ENCODE results near the gene TMEM240. TPM values are rescaled to one million over a fixed set of nuclear protein-coding genes. Genes with fewer than 3 reads are reported as not detected.
"Not testable (repeated sequence)": the region's sequence is repeated elsewhere in the genome, so short reads cannot be mapped to it uniquely, and the experiment has no call there.

The TMEM240 gene
- polyA plus RNA-seq, 1 donor from 2014 or later: not detected

DNA sequence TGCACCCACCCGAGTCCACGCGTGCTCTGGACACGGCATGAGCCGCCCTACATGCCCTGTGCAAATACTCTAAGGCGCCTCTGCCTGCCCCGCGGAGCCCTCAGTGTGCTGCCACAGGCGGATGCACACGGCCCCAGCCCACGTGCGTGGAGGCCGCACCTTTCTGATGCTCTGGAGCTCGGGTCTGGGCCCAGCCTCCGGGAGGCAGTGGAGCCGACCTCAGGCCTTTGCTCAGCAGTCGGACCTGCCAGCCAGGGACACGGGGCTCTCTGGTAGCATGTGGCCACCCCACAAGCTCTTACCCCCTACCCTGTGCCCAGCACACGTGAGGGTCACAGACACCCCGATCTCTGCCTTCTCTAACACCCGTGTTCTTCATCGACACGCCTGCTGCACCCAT lies 2.1 kb downstream of the TMEM240 start:
- H3K4me1 Mint-ChIP-seq: peaks cover 0 to 3% (median 2%) of the 10 kb centered on the region in 3 donors
- no peaks in the 10 kb centered on the region for H3K9me3 Mint-ChIP-seq
- H3K27ac Mint-ChIP-seq: no peak overlapping the region
- H3K36me3 Mint-ChIP-seq: no peaks in the 10 kb centered on the region
- H3K27me3 Mint-ChIP-seq: peaks cover 2% of the 10 kb centered on the region
- peak overlapping the region in 3 of 4 donors; percentile 31 to 85 (median 49) for H3K4me3 Mint-ChIP-seq

DNA sequence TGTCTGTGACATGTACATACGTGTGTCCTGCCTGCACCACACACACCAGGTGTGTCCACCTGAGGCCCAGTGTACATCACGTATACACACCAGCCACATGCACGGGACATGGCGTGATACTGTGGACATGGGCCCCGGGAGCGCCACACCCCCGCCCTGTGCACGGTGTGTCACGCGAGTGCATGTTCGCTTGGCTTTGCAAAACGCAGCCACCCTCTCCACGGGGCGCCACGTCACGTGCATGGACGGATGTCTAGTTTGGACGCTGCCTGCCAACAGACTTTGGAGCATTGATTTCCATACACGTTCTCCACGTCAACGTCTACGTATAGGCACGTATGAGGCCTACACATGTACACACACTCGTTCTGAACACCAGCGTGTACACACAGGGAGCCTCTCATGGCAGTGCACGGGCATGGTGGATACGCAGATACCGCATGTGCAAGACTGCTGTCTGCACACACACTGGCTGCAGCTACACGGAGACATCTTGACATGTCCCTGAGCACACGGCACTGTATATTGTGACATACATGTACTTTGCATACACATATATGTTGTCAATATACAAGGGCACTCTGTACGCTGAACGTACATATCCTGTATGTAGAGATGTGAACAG lies 2.7 kb downstream of the TMEM240 start:
- H3K27me3 Mint-ChIP-seq: peaks cover 2% of the 10 kb centered on the region
- peaks cover 0 to 3% (median 2%) of the 10 kb centered on the region in 3 donors for H3K4me1 Mint-ChIP-seq
- H3K4me3 Mint-ChIP-seq: peak overlapping the region in 1 of 4 donors; percentile 63
- H3K36me3 Mint-ChIP-seq: no peaks in the 10 kb centered on the region
- H3K9me3 Mint-ChIP-seq: no peaks in the 10 kb centered on the region
- H3K27ac Mint-ChIP-seq: no peak overlapping the region

DNA sequence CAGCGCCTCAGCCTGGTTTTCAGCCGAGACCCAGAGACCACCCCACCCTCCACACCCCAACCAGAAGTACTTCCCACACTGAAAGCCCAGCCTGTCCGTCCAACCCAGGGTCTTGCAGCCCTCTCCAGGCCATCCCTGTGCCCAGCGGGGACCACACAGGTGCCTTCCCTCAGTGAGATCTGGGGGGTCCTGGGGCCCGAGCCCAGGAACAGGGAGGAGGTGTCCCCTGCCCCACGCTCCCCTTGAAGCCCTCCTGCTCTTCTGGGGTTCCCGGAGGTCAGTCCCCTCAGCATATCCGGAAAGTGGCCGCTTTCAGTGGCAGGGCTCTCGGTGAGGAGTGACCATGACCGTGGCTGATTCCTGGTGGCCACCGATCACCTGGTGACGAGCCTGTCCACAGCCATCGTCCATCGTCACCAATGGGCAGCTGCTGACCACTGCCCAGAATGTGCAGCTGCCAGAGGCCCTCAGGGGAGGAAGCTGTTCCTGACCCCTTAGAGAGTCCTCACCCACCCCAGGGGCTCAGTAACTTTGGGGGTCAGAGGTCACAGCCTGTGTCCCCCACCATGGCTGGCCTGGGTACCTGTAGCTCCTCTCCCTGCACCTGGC lies 3.4 kb downstream of the TMEM240 start:
- H3K9me3 Mint-ChIP-seq: peaks cover 0 to 2% (median 0%) of the 10 kb centered on the region in 3 donors
- peaks cover 0 to 3% (median 2%) of the 10 kb centered on the region in 3 donors for H3K4me1 Mint-ChIP-seq
- peaks cover 2% of the 10 kb centered on the region for H3K36me3 Mint-ChIP-seq
- no peak overlapping the region for H3K4me3 Mint-ChIP-seq
- H3K27me3 Mint-ChIP-seq: peaks cover 2% of the 10 kb centered on the region
- H3K27ac Mint-ChIP-seq: no peak overlapping the region

DNA sequence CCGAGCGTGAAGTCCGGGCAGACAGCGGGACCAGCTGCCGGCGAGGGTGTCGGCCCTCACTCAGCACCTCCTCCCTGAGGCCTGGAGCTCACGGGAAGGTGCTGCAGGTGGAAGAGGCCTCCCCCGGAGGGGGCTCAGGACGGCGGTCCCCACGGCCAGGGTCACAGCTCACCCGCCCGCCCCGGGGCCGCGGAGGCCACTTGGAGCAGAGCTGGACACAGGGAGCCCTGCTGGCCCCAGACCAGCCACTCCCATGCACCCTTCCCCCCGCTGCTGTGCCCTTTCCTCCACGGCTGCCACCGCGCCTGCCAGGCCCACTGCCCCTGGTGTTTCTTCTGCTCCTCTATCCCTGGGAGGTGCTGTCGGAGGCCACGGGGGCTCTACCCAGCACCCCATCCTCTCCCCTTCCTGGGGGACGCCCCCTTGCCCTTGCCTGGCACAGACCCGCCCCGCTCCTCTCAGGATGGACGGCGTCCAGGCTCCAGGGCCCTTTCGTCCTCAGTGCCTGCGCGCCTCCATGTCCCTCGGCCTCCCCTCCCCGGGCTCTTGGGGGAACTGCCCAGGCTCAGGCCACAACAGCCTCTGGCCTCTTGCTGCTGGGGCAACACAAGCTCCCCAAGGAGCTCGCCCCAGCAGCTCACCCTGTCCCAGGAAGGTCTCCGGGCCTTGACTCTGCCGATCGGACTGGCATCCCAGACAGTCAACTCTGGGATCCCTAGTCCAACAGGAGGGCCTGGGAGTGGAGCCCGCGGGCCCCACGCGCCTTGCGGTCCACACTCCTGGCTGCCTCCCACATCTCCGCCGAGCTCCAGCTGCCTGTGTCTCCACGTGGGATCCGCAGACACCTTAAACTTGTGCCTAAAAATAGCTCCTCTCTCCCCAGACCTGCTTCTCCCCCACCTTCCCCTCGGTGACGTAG lies 4.1 kb downstream of the TMEM240 start:
- H3K4me3 Mint-ChIP-seq: no peak overlapping the region
- peaks cover 0 to 3% (median 0%) of the 10 kb centered on the region in 3 donors for H3K9me3 Mint-ChIP-seq
- H3K27me3 Mint-ChIP-seq: peaks cover 2% of the 10 kb centered on the region
- H3K4me1 Mint-ChIP-seq: peaks cover 0 to 2% (median 0%) of the 10 kb centered on the region in 3 donors
- H3K27ac Mint-ChIP-seq: no peak overlapping the region
- H3K36me3 Mint-ChIP-seq: peaks cover 4% of the 10 kb centered on the region

DNA sequence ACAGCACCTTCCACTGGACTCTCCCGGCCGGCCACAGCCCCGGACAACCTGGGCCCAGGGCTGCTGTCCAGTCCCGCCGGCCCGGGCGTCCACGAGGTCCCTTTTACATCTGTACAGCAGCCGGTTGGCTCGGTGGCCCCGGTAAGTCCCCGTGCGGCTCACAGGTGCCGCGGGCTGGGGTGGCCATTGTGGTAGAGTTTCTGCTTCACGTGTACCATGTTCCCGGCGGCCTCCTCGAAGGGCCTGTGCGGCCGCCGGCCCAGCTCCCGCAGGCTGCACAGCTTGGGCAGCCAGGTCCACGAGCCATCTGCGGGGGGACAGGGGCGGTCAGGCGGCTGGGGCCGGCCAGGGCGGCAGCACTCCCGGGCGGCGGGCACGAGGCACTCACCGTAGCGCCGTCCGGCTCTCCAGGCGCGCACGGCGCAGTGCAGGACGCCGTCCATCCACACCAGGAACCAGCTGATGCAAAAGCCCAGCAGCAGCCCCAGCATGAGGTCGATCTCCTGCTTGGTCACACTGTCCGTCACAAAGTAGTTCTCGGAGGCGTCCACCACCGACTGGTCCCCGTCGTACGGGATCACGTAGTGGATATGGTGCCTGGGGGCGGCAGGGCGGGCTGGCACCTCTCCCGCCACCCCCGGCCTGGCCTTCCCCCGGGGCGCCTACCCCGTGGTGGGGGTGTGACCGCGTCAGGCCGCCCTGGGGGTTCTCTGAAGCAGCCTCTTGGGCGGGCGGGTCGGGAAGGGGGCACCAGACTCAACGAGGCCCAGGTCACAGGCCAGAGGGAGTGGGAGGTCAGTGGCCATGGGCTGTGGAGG lies 5.0 kb downstream of the TMEM240 start:
- no peak overlapping the region for H3K27ac Mint-ChIP-seq
- peaks cover 0 to 2% (median 0%) of the 10 kb centered on the region in 3 donors for H3K4me1 Mint-ChIP-seq
- peaks cover 2% of the 10 kb centered on the region for H3K27me3 Mint-ChIP-seq
- no peak overlapping the region for H3K4me3 Mint-ChIP-seq
- peaks cover 4% of the 10 kb centered on the region for H3K36me3 Mint-ChIP-seq
- H3K9me3 Mint-ChIP-seq: peaks cover 0 to 3% (median 0%) of the 10 kb centered on the region in 3 donors

DNA sequence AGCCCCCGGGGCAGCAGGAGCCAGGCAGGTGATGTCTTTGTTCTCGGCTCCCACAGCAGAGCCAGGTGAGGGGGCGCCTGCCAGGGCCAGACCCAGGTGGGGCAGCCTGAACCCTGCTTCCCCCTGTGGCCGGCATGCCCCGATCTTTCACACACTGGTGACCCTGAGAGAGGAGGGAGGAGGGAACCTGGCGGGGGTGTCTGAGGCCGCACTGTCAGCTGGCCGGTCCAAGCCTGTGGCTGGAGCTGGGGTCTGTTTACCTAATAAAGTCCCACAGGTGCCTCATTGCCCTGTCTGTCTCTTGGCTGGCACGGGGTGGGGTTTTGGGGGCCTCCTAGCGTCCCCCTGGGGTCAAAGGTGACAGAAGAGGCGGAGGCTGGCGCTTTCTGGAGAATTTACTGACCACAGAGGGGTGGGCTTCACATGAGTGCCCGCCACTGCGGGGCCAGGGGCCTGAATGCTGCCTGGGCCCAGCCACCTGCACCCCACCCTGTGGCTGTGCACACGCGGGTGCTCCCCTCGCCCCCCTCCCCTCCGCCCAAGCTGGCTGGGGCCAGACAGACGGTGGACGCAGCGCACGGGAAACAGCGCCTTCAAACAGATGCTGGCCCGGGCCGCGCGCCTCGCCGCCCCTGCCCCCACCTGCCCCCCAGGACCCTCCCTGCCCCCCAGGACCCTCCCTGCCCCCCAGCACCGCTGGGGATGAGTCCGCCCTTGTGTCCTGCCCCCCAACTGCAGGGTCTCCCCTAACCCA lies 5.8 kb downstream of the TMEM240 start:
- peaks cover 4% of the 10 kb centered on the region for H3K36me3 Mint-ChIP-seq
- H3K4me3 Mint-ChIP-seq: no peak overlapping the region
- H3K4me1 Mint-ChIP-seq: peaks cover 0 to 2% (median 0%) of the 10 kb centered on the region in 3 donors
- peaks cover 0 to 3% (median 0%) of the 10 kb centered on the region in 3 donors for H3K9me3 Mint-ChIP-seq
- peaks cover 2% of the 10 kb centered on the region for H3K27me3 Mint-ChIP-seq
- H3K27ac Mint-ChIP-seq: no peak overlapping the region

DNA sequence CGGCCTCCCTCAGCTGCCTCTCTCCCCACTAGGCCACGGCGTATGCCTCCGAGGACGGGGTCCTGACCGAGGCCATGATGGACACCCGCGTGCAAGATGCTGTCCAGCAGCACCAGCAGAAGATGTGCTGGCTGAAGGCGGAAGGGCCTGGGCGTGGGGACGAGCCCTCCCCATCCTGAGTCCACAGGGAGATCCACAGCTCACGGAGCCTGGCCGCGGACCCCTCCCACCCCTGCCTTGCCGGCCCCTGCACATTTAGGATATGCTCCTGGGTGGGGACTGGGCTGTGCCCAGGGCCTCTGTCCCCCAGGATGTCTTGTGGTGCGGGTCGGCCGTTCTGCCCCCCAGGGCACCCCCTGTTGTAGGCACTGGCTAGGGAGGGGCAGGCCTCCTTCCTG lies 6.5 kb downstream of the TMEM240 start:
- not testable (repeated sequence) for H3K27me3 Mint-ChIP-seq, H3K9me3 Mint-ChIP-seq, H3K36me3 Mint-ChIP-seq, H3K27ac Mint-ChIP-seq, H3K4me3 Mint-ChIP-seq, H3K4me1 Mint-ChIP-seq

DNA sequence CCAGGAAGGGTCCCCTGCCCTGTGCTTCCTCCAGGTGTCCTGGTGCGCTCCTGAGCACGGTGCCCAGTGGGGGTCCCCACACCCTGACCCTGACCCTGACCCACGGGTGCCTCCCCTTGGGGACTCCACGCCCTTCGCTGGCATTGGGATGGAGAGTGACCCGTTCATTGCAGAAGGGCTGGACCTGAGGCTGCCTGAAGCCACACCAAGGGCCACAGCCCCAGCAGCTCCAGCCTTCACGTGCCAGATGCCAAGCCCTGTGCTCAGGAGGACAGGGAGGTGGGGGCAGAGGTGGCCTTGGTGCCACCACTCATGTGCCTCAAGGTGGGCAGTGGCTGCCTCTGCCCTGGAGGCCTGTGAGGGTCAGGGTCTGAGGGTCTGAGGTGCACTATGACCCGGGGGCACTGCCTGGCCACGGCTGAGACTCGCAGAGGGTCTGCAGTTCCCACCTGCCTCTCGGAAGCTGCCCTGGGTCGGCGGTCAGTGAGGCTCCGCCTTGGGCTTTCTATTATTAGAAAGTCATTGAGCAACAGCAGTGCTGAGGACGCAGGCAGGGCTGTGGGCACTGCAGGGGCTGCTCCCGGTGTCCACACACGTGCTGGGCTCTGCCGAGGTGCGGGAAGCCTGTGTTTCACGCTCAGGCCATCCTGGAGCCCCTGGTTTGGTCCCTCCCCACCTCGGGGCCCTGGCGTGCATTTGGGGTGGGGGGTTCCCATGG lies 7.1 kb downstream of the TMEM240 start:
- not testable (repeated sequence) for H3K36me3 Mint-ChIP-seq, H3K27ac Mint-ChIP-seq, H3K9me3 Mint-ChIP-seq, H3K4me1 Mint-ChIP-seq, H3K4me3 Mint-ChIP-seq, H3K27me3 Mint-ChIP-seq

DNA sequence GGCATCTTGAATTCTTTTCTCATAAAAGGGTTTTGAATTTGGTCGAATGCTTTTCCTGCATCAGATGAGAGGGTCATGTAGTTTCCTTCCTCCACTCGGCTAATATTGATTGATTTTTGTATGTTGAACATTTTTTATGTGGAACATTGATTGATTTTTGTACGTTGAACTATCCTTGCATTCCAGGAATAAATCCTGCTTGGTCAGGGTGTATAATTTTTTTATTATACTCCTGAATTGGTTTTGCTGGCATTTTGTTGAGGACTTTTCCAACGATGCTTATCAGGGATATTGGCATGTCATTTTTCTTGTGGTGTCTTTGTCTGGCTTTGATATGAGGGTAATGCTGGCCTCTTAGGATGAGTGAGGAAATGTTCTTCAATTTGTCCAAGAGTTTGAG lies 8.5 kb downstream of the TMEM240 start:
- H3K27ac Mint-ChIP-seq: no peak overlapping the region
- peaks cover 0 to 3% (median 0%) of the 10 kb centered on the region in 3 donors for H3K9me3 Mint-ChIP-seq
- H3K4me1 Mint-ChIP-seq: no peaks in the 10 kb centered on the region
- H3K36me3 Mint-ChIP-seq: peaks cover 4% of the 10 kb centered on the region
- H3K27me3 Mint-ChIP-seq: no peaks in the 10 kb centered on the region
- no peak overlapping the region for H3K4me3 Mint-ChIP-seq

DNA sequence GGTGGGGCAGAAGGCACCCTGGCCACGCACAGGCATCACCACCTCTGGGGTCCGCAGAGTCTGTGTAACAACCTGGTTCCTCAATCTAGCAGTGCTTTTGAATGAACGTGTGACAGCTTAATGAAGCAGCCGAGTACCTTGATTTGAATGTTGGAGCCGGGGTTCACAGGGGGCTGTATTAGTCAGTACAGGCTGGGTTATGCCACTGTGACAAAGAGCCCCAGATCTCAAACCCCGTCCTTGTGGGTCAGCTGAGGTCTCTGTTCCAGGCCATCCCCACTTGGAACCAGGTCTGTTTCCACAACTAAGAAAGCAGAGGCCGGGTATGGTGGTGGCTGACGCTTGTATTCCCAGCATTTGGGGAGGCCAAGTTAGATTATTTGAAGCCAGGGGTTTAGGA lies 10.5 kb downstream of the TMEM240 start:
- H3K27me3 Mint-ChIP-seq: no peaks in the 10 kb centered on the region
- H3K27ac Mint-ChIP-seq: no peak overlapping the region
- no peak overlapping the region for H3K4me3 Mint-ChIP-seq
- no peaks in the 10 kb centered on the region for H3K4me1 Mint-ChIP-seq
- peaks cover 4% of the 10 kb centered on the region for H3K36me3 Mint-ChIP-seq
- H3K9me3 Mint-ChIP-seq: peaks cover 0 to 3% (median 0%) of the 10 kb centered on the region in 3 donors

DNA sequence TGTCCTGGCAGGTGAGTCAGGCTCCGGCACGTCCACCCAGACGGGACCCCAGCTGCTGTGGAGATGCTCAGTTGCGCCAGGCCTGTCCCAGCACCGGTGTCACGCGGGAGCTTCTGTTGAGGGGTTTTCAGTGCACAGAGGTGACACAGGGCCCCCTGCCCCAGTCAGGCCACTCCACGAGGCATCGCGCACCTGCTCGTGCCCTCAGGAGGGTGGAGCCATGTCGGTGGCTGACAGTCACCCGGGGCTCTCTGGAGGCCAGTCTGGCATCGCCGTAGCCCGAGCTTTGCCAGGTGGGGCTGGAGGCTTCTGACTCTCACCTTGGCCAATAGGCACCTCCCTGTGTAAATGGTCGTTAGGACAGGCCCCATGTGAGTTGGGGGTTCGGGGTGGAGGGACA lies 11.1 kb downstream of the TMEM240 start:
- H3K4me3 Mint-ChIP-seq: no peak overlapping the region
- H3K27ac Mint-ChIP-seq: no peak overlapping the region
- H3K4me1 Mint-ChIP-seq: no peaks in the 10 kb centered on the region
- peaks cover 0 to 3% (median 0%) of the 10 kb centered on the region in 3 donors for H3K9me3 Mint-ChIP-seq
- H3K27me3 Mint-ChIP-seq: no peaks in the 10 kb centered on the region
- peaks cover 4% of the 10 kb centered on the region for H3K36me3 Mint-ChIP-seq

DNA sequence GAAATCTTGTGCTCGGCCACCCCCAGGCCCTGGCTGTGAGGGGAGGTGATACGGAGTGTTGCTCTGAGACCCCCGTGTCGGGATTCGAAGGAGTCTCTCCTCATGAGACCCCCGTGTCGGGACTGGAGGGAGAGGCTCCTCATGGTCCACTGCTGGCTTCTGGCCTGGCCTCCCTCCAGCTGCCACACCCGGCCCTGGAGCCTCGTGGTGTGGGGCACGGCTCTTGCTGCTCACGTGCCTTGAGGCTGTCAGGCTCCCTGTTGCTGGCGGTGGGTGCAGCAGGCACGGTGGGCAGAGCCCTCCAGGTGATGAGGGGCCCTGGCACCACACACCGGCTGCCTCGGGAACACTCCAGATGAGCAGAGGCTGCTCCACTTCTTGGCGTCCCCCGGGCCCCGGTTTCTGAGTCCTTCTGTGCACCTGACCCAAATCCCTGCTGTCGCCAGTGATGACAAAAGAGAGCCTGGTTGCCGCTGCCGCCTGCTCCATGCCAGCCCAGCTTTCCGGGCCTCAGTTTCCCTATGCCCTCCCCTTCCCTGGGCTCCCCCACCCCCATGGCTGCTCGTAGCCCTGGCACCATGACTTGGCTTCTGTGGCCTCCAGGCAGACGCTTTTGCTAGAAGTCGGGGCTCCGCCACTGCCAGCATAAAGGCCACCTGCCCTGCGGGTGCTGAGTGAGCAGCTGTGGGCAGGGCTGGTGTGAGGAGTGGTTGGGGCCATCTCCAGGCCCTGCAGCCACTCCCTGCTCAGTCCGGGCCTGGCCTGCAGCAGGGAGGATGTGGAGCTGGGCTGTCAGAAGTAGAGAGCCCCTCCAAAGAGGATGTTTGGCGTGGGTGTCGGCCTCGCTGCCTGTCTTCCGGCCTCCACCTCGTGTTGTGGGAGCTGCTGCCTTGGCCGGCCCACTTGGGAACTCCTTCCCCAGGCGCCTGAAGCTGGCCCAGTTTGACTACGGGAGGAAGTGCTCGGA lies 11.8 kb downstream of the TMEM240 start:
- peaks cover 0 to 3% (median 0%) of the 10 kb centered on the region in 3 donors for H3K9me3 Mint-ChIP-seq
- H3K36me3 Mint-ChIP-seq: peaks cover 4% of the 10 kb centered on the region
- no peaks in the 10 kb centered on the region for H3K4me1 Mint-ChIP-seq
- H3K27ac Mint-ChIP-seq: no peak overlapping the region
- H3K4me3 Mint-ChIP-seq: no peak overlapping the region
- H3K27me3 Mint-ChIP-seq: no peaks in the 10 kb centered on the region

All from IgD-negative memory B cell (primary cell).